Endodermal cell (in vitro differentiated cells): ENCODE measurements around the gene CTSS. TPM values are rescaled to one million over a fixed set of nuclear protein-coding genes. Genes with fewer than 3 reads are reported as not detected.

Experiments
- DNase-seq: peaks from one replicate; pipeline ENCODE4 v3.0.0-alpha.2; 2017
- H3K27ac ChIP-seq: 2 replicates; pipeline ENCODE4 v1.5.1; 2013; ENCODE audit warnings: mild to moderate bottlenecking, low read depth, low read length, moderate library complexity
- H3K27me3 ChIP-seq: 2 replicates; pipeline ENCODE4 v1.6.1; 2013; ENCODE audit warnings: mild to moderate bottlenecking, low read length, moderate library complexity; ENCODE audit not compliant: insufficient read depth, control insufficient read depth, poor library complexity, severe bottlenecking
- H3K36me3 ChIP-seq: 2 replicates; pipeline ENCODE4 v1.7.0; 2013; ENCODE audit warnings: mild to moderate bottlenecking, low read length, moderate library complexity; ENCODE audit not compliant: control insufficient read depth, insufficient read depth
- H3K4me1 ChIP-seq: one replicate; pipeline ENCODE4 v1.7.0; 2013; ENCODE audit warnings: low read length; ENCODE audit not compliant: control insufficient read depth, insufficient read depth
- H3K4me3 ChIP-seq: 2 replicates; pipeline ENCODE4 v1.5.1; 2013; ENCODE audit warnings: mild to moderate bottlenecking, low read length, moderate library complexity
- H3K9ac ChIP-seq: 2 replicates; pipeline ENCODE4 v1.6.1; 2013; ENCODE audit warnings: mild to moderate bottlenecking, low read length, moderate library complexity; ENCODE audit not compliant: poor library complexity, severe bottlenecking; ENCODE audit errors: extremely low read depth
- H3K9me3 ChIP-seq: 2 replicates; pipeline ENCODE4 v1.6.1; 2013; ENCODE audit warnings: mild to moderate bottlenecking, low read length, moderate library complexity; ENCODE audit not compliant: control insufficient read depth
- H3K27ac Mint-ChIP-seq: 2 replicates; pipeline ENCODE4 v1.8.0; 2020; ENCODE audit warnings: mixed read lengths
- H3K27me3 Mint-ChIP-seq: 2 replicates; pipeline ENCODE4 v1.8.0; 2021; ENCODE audit warnings: mild to moderate bottlenecking, mixed read lengths; ENCODE audit not compliant: insufficient read depth
- H3K36me3 Mint-ChIP-seq: 2 replicates; pipeline ENCODE4 v1.8.0; 2020; ENCODE audit warnings: low read depth, mixed read lengths
- H3K4me1 Mint-ChIP-seq: 2 replicates; pipeline ENCODE4 v1.8.0; 2020; ENCODE audit warnings: mixed read lengths
- H3K4me3 Mint-ChIP-seq: 2 replicates; pipeline ENCODE4 v1.8.0; 2020; ENCODE audit warnings: mild to moderate bottlenecking, moderate library complexity, mixed read lengths
- H3K9me3 Mint-ChIP-seq: 2 replicates; pipeline ENCODE4 v1.8.0; 2020; ENCODE audit warnings: mild to moderate bottlenecking, mixed read lengths
- CTCF ChIP-seq: fragments of 200-600 bp; sonication (generic); conservative IDR thresholded peaks from 2 replicates; pipeline ENCODE4 v1.5.0; 2021; ENCODE audit warnings: antibody characterized with exemption, mild to moderate bottlenecking
- WGBS, 2 experiments: methylation state at CpG; one replicate each; pipeline versions ENCODE4 v1.1.5 to v1.1.7; 2013; ENCODE audit warnings: missing lambda C conversion rate in 2 of 2, mixed read lengths in 1 of 2; ENCODE audit not compliant: insufficient coverage in 1 of 2, insufficient read length in 1 of 2; 5-methylcytosine and 5-hydroxymethylcytosine counted together
- total RNA-seq, 2 donors: library from RNA; stranded (reverse); fragmentation: NEBNext Ultra II Directional in 1 of 2; extraction: Animal tissue kit (Norgen Biotek cat#: 25700) in 1 of 2; gene quantifications; 2 replicates in 1 of 2; 3 replicates in 1 of 2; pipeline ENCODE4 v1.2.1, GENCODE V29; 2021

Gene CTSS
- total RNA-seq, 2 donors from 2014 or later, result not detected

DNA sequence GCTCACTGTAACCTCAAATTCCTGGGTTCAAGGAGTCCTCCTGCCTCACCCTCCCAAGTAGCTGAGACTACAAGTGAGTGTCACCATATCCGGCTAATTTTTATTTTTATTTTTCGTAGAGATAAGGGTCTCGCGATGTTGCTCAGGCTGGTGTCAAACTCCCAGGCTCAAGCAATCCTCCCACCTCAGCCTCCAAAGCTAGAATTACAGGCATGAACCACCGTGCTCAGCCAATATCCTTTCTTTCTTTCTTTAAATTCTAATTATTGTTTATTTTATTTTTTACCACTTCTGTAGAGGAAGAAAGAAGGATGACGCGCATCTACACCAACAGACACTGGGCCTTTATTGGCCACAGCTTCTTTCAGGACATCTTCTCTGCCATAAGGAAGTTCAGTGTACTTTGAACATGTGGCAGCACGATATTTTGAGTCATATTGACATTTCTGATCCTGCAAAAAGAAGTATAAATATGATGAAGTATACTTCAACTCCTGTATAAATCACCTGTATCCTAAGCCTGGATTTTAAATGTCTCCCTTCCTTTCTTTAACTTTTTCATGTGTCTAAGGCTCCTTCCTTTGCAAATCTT is 15.8 kb downstream of the CTSS start:
- Histone ChIP-seq H3K4me3 (no peak overlapping the region), H3K9ac (no peak overlapping the region), H3K4me1 (peaks cover 5% of the 10 kb centered on the region), H3K27ac (no peak overlapping the region), H3K27me3 (no peaks in the 10 kb centered on the region), H3K36me3 (no peaks in the 10 kb centered on the region), H3K9me3 (no peaks in the 10 kb centered on the region)
- Mint-ChIP-seq H3K4me3 (no peak overlapping the region), H3K27ac (no peak overlapping the region), H3K36me3 (no peaks in the 10 kb centered on the region), H3K27me3 (no peaks in the 10 kb centered on the region), H3K4me1 (peaks cover 4% of the 10 kb centered on the region), H3K9me3 (no peaks in the 10 kb centered on the region)
- DNase-seq, result no peak
- no peak for TF ChIP-seq CTCF
- 92 to 94% methylated on average over 2 to 7 of the region's 8 CpGs for WGBS, 2 experiments

DNA sequence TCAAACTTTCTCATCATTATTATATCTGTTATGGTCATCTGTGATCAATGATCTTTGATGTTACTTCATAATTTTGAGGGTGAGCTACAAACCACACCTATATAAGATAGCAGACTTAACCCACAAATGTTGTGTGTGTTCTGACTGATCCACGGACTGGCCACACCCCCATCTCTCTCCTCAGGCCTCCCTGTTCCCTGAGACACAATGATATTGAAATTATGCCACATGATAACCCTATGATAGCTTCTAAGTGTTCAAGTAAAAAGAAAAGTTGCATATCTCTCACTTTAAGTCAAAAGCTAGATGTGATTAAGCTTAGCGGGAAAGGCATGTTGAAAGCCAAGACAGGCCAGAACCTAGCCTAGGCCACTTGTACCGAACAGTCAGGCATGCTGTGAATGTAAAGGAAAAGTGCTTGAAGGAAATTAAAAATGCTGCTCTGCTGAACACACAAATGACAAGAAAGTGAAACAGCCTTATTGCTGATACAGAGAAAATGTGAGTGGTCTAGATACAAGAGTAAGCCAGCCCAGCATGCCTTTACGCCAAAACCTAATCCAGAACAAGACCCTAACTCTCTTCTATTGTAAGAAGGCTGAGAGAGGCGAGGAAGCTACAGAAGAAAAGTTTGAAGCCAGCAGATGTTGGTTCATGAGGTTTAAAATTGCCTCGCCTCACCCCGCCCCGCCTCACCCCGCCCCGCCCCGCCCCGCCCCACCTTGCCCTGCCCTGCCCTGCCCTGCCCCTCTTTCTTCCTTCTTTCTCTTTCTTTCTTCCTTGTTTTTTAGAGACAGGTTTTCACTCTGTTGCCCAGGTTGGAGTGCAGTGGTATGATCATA is 16.5 kb downstream of the CTSS start:
- Mint-ChIP-seq H3K9me3 (no peaks in the 10 kb centered on the region), H3K4me3 (no peak overlapping the region), H3K4me1 (peaks cover 4% of the 10 kb centered on the region), H3K27ac (no peak overlapping the region), H3K27me3 (no peaks in the 10 kb centered on the region), H3K36me3 (no peaks in the 10 kb centered on the region)
- H3K27me3 ChIP-seq, result no peaks in the 10 kb centered on the region
- no peaks in the 10 kb centered on the region for H3K36me3 ChIP-seq
- no peak for TF ChIP-seq CTCF
- no peak overlapping the region for H3K27ac ChIP-seq
- no peak overlapping the region for H3K4me3 ChIP-seq
- H3K9ac ChIP-seq, result no peak overlapping the region
- no peak for DNase-seq
- WGBS, 2 experiments, result 79 to 99% methylated on average over 3 to 11 of the region's 12 CpGs
- H3K4me1 ChIP-seq, result peaks cover 5% of the 10 kb centered on the region
- no peaks in the 10 kb centered on the region for H3K9me3 ChIP-seq

DNA sequence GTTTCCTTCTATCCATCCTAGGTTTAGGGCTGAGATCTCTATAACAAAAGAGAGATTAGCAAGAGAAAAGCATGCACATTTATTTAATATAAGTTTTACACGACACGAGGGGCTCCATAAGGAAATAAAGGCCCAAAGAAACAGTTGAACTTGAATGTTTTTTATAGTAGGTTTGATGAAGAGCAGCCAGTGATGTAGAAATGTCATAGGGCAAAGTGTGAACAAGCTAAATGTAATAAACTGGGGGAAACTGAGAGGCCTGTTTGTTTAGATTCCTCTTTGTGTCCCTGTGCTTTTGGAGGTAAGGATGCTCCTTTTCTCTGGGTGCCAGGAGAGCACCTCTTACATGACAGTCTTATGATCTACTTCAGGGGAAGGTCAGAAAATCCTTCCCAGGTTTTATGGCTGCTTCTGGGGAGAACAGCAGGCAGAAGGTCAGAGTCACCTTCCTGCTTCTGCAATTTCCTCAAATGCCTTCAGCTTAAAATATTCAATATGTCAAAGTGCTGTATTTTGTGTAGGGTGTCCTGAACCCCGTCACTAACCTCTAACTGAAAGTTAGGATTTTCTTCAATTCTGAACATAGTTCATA is 35.4 kb downstream of the CTSS start:
- Mint-ChIP-seq H3K27me3 (no peaks in the 10 kb centered on the region), H3K36me3 (no peaks in the 10 kb centered on the region), H3K4me1 (no peaks in the 10 kb centered on the region), H3K9me3 (peaks cover 7% of the 10 kb centered on the region), H3K4me3 (no peak overlapping the region), H3K27ac (no peak overlapping the region)
- Histone ChIP-seq H3K27me3 (no peaks in the 10 kb centered on the region), H3K9me3 (no peaks in the 10 kb centered on the region), H3K36me3 (no peaks in the 10 kb centered on the region), H3K4me1 (no peaks in the 10 kb centered on the region), H3K9ac (no peak overlapping the region), H3K27ac (no peak overlapping the region), H3K4me3 (no peak overlapping the region)
- no peak for TF ChIP-seq CTCF
- no peak for DNase-seq
- WGBS, 2 experiments, result 92 to 96% methylated on average over 2 to 3 of the region's 3 CpGs
